MG63 (cell line): Measurements from ENCODE around the gene SGTA. TPM values are rescaled to one million over a fixed set of nuclear protein-coding genes. Genes with fewer than 3 reads are reported as not detected.
"Not testable (repeated sequence)": the region's sequence is repeated elsewhere in the genome, so short reads cannot be mapped to it uniquely, and the experiment has no call there.

ENCODE experiments used
- DNase-seq: peaks from one replicate; pipeline ENCODE4 v3.0.0-alpha.2; 2020
- H3K27me3 ChIP-seq: fragments of 250-450 bp; sonication (Bioruptor Pico); 2 replicates; pipeline ENCODE4 v1.5.1; 2020; ENCODE audit warnings: mild to moderate bottlenecking, moderate library complexity
- H3K36me3 ChIP-seq: fragments of 250-450 bp; sonication (Bioruptor Pico); 2 replicates; pipeline ENCODE4 v1.5.1; 2020; ENCODE audit warnings: mild to moderate bottlenecking, moderate library complexity
- H3K4me3 ChIP-seq: fragments of 250-450 bp; sonication (Bioruptor Pico); 2 replicates; pipeline ENCODE4 v1.5.1; 2020; ENCODE audit warnings: mild to moderate bottlenecking, moderate library complexity
- H3K9me3 ChIP-seq: fragments of 250-450 bp; sonication (Bioruptor Pico); 2 replicates; pipeline ENCODE4 v1.5.1; 2020; ENCODE audit warnings: mild to moderate bottlenecking, moderate library complexity
- total RNA-seq: library from RNA; depleted of rRNA; stranded (reverse); fragments of >200 nt; shearing (Covaris generic); gene quantifications from 2 replicates; pipeline ENCODE4 v1.2.3, GENCODE V29; 2014; ENCODE audit warnings: low replicate concordance; rRNA removed

The SGTA gene, protein sequence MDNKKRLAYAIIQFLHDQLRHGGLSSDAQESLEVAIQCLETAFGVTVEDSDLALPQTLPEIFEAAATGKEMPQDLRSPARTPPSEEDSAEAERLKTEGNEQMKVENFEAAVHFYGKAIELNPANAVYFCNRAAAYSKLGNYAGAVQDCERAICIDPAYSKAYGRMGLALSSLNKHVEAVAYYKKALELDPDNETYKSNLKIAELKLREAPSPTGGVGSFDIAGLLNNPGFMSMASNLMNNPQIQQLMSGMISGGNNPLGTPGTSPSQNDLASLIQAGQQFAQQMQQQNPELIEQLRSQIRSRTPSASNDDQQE
- 68.4 and 87.7 TPM in 2 replicates for total RNA-seq

DNA sequence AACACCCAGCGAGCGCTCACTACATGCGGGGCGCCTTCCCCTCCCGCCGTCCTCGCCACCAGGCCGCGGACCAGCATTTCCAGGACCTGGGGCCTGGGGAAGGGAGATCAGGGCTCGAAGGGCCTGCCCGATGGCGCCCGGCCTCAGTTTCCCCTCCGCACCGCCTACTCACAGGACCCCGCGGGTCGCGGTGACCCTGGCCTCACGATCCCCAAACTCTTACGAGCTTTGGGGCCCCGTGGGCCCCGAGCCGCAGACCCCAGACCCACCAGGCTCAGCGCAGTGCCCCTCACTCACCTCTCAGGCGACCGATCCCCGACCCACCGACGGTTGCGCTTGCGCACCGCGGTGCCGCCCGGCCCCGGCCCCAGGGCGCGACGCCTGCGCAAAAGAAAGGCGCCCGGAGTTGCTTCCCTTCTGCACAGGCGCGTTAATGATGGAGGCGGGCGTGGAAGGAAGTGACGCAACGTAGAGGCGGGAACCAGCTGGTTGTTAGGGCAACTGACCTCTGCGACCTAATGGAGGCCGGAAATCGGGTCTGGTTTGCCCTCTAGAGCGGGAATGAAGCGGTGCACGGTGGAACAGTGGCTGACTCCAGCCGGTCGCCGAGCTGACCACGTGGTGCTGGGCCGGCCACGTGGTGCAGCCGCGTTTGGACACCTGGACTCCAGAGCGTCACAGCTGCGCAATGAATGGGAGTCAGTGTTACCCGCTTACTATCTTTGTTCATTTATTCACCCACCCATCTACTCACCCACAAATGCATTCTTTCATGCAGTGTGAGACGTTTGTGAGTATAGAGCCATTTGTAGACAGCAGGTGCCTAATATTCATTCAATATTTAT, at the start of gene SGTA:
Gene SGTA, minus strand, starts transcription at position 338 of the 845 bp plus-strand sequence. CDS start 14,205 bp downstream, outside the sequence.
- H3K27me3 ChIP-seq = no peaks in the 10 kb centered on the region
- DNase-seq = peak; percentile 96
- H3K9me3 ChIP-seq = no peaks in the 10 kb centered on the region
- H3K36me3 ChIP-seq = peaks cover 10% of the 10 kb centered on the region; the same call in 1 of the 2 replicates
- H3K4me3 ChIP-seq = peak within 1 kb of the TSS; percentile 96

GRCh38 chr19:2827840-2828489, 44.9 kb upstream of the SGTA start:
- no peak overlapping the region for H3K4me3 ChIP-seq
- H3K27me3 ChIP-seq = no peaks in the 10 kb centered on the region
- no peaks in the 10 kb centered on the region for H3K9me3 ChIP-seq
- DNase-seq = no peak
- H3K36me3 ChIP-seq = no peaks in the 10 kb centered on the region

GRCh38 chr19:2827022-2827421, 43.9 kb upstream of the SGTA start:
- Histone ChIP-seq H3K4me3 (no peak overlapping the region), H3K36me3 (no peaks in the 10 kb centered on the region), H3K27me3 (no peaks in the 10 kb centered on the region), H3K9me3 (no peaks in the 10 kb centered on the region)
- DNase-seq = no peak

GRCh38 chr19:2824129-2824528, 41.1 kb upstream of the SGTA start:
- Histone ChIP-seq H3K36me3 (no peaks in the 10 kb centered on the region), H3K9me3 (no peaks in the 10 kb centered on the region), H3K27me3 (no peaks in the 10 kb centered on the region), H3K4me3 (no peak overlapping the region)
- DNase-seq = no peak

DNA sequence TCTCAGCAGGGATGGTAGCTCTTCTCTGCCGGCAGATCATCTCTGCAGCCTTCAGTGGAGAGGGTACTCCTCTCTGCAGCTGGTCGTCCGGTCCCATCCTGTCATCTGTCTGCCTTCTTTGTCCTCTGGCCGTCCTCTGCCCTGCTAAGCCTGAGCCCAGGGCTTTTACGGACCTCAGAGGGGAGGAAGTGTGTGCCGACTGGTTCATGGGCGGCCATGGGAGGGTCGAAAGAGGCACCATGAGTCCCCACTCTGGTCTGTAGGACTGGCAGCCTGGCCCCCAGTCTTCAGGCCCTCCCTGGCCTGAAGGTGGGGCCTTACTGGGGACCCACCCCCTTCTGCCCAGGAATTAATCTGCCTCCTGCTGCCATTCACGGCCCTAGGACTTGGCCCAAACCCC, 40.6 kb upstream of the SGTA start:
- H3K36me3 ChIP-seq = no peaks in the 10 kb centered on the region
- H3K4me3 ChIP-seq = no peak overlapping the region
- no peak for DNase-seq
- no peaks in the 10 kb centered on the region for H3K27me3 ChIP-seq
- no peaks in the 10 kb centered on the region for H3K9me3 ChIP-seq

DNA sequence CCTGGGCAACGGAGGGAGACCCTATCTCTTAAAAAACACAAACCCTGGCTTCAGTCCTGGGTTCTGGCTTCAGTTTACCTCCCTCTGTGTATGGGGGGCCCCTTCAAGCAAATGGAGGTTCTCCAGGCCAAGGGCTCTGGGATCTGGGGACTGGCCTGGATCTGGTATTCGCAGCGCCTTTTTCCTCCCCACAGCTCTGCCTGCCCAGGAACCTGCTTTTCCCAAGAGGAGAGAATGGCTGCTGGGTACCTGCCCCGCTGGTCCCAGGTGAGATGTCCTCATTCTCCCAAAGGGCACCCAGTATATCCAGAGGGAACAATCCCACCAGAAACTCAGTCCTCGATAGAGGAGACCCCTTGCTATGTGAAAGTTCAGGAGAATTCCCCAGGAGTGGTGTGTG, 39.8 kb upstream of the SGTA start:
- Histone ChIP-seq H3K4me3 (no peak overlapping the region), H3K9me3 (no peaks in the 10 kb centered on the region), H3K27me3 (no peaks in the 10 kb centered on the region), H3K36me3 (no peaks in the 10 kb centered on the region)
- DNase-seq = no peak

GRCh38 chr19:2820112-2820702, 37.1 kb upstream of the SGTA start:
- Histone ChIP-seq H3K4me3 (peak overlapping the region; percentile 50), H3K36me3 (no peaks in the 10 kb centered on the region), H3K9me3 (no peaks in the 10 kb centered on the region), H3K27me3 (no peaks in the 10 kb centered on the region)
- DNase-seq = no peak

DNA sequence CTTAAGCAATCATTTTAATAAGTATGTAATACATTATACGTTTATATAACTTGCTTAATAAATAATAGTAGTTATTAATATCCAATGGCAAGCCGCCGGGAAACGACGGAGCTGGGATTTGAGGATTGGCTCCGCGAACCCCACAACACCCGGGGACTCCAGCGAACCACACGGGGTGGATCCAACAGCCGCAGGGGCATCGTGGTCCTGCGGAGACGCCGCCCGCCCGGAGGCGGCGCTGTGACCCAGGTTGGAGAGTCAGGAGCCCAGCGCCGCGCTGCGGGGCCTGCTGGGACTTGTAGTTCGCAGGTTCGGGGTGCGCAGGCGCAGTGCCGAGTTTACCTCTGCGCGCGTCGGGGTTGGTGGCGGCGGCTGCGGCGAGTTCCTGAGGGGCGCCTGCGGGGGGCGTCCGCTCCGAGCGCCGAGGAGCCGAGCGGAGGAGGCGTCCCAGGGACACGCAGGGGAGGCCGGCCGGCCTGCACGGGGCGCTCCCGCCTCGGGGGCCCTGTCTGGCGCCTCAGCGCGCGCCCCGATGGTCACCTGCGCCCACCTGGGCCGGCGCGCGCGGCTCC, 36.6 kb upstream of the SGTA start, which contains the start of gene ZNF554:
Gene ZNF554, plus strand, starts transcription at position 329 of the 572 bp plus-strand sequence. Its CDS starts 204 bp downstream, at position 533.
- Histone ChIP-seq H3K9me3 (no peaks in the 10 kb centered on the region), H3K27me3 (no peaks in the 10 kb centered on the region), H3K36me3 (no peaks in the 10 kb centered on the region), H3K4me3 (peak within 1 kb of the TSS; percentile 50)
- peak; percentile 89 for DNase-seq

DNA sequence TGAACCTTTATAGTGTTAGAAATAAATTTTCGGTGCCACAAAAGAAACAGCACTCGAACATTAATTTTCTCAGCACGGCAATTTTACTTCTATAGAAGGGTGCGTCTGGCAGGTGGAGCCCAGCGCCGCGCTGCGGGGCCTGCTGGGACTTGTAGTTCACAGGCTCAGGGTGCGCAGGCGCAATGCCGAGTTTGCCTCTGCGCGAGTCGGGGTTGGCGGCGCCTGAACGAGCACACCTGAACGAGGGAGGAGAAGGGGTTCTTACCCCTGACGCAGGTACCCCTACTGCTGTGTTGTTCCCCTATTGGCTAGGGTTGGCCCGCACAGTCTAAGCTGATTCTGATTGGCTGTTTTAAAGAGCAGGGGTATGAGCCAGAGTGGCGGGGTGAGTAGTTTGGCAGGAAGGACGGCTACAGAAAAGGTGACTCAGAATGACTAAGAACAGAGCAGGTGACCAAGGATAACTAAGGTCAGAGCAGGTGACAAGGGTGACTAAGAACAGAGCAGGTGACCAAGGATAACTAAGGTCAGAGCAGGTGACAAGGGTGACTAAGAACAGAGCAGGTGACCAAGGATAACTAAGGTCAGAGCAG, 34.3 kb upstream of the SGTA start:
- H3K36me3 ChIP-seq, DNase-seq, H3K9me3 ChIP-seq, H3K27me3 ChIP-seq, H3K4me3 ChIP-seq: not testable (repeated sequence)

DNA sequence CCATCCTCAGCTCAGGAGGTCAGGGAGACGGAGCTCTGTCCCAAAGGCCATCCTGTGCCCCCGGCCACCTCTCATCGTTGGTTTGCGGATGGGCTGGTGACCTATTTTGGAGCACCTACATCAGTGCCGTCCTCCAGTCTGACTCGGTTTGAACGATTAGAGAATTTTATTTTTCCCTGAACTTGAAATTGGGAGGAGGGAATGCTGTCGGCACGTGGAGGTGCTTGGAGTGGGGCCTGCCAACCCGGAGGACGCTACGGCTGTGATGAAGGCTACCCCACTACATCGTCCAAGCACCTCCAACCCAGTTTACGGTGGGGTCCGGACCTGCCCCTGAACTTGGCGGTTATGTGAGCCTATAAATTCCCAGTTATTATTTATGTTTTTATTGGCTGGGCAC, 33.6 kb upstream of the SGTA start:
- no peak overlapping the region for H3K4me3 ChIP-seq
- no peaks in the 10 kb centered on the region for H3K9me3 ChIP-seq
- no peaks in the 10 kb centered on the region for H3K36me3 ChIP-seq
- no peaks in the 10 kb centered on the region for H3K27me3 ChIP-seq
- no peak for DNase-seq

GRCh38 chr19:2815923-2816322, 32.9 kb upstream of the SGTA start:
- no peaks in the 10 kb centered on the region for H3K36me3 ChIP-seq
- no peak overlapping the region for H3K4me3 ChIP-seq
- H3K9me3 ChIP-seq = no peaks in the 10 kb centered on the region
- no peak for DNase-seq
- no peaks in the 10 kb centered on the region for H3K27me3 ChIP-seq

DNA sequence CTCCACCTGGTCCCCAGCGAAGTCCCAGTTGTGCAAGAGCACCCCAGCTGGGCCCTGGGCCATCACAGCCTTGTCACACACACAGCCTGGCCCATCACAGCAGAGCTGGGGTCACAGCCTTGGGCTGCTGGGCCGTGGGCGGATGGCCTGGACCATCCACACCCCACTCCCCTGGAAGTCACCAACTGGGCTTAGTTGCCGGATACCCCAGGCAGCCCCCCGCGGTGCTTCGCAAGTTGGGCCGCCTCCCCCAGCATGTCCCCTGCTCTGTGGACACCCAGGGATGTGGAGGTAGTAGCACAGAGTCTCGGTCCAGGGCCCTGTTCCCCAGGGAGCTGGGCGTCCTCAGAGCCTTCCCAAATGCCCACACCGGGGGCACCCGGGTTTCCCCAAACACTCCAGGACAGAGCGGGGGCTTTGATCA, 32.1 kb upstream of the SGTA start:
- Histone ChIP-seq H3K9me3 (no peaks in the 10 kb centered on the region), H3K4me3 (no peak overlapping the region), H3K27me3 (no peaks in the 10 kb centered on the region), H3K36me3 (no peaks in the 10 kb centered on the region)
- DNase-seq = no peak

DNA sequence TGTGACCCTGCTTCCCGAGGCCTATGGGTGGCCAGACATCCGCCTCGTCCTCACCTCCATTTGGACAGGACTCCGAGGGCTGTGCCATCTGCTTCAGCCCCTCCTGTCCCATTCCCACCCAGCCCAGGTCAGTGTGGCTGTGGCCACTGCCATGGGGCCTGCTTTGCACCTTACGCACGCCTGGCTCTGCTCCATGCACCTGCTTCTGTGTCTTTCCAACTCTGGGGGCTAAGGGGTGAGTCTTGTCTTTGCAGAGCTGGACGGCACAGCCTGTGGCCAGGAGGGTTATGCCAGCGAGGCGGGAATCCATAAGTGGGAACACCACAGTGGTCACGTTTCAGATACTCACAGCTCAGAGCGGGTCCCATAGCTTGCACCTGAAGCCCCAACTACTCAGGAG, 31.4 kb upstream of the SGTA start:
- DNase-seq = no peak
- Histone ChIP-seq H3K9me3 (no peaks in the 10 kb centered on the region), H3K27me3 (no peaks in the 10 kb centered on the region), H3K4me3 (no peak overlapping the region), H3K36me3 (no peaks in the 10 kb centered on the region)

- Histone ChIP-seq H3K4me3 (no peak overlapping the region), H3K36me3 (peaks cover 2% of the 10 kb centered on the region; the same call in 1 of the 2 replicates), H3K27me3 (no peaks in the 10 kb centered on the region), H3K9me3 (no peaks in the 10 kb centered on the region)
- no peak for DNase-seq
These were observed 30.4 kb upstream of the SGTA start for GRCh38 chr19:2813235-2814160.
